HL-60 (cell line): ENCODE data around the gene TMEM270.

Experiments
- DNase-seq, 2 experiments: peaks; one replicate each; pipeline ENCODE4 v3.0.0-alpha.2; 2010 to 2020; ENCODE audit warnings: low read depth in 1 of 2, low spot score in 1 of 2
- H3K27ac ChIP-seq: fragments of 250-450 bp; sonication (Bioruptor Pico); replicated peaks from 2 replicates; pipeline ENCODE4 v1.5.1; 2020; ENCODE audit warnings: mild to moderate bottlenecking, moderate library complexity
- H3K27me3 ChIP-seq: fragments of 250-450 bp; sonication (Bioruptor Pico); 2 replicates; pipeline ENCODE4 v1.5.1; 2021; ENCODE audit warnings: mild to moderate bottlenecking, moderate library complexity; ENCODE audit not compliant: insufficient read depth, poor library complexity, severe bottlenecking
- H3K4me3 ChIP-seq: replicated peaks from 2 replicates; pipeline ENCODE4 v1.5.1; 2011; ENCODE audit warnings: mild to moderate bottlenecking, control low read depth, low read length; ENCODE audit not compliant: insufficient read depth
- CTCF ChIP-seq: IDR thresholded peaks from one replicate; pipeline ENCODE4 v1.5.1; 2011; ENCODE audit warnings: low read length, control low read depth, inconsistent platforms; ENCODE audit not compliant: insufficient read depth
- GABPA ChIP-seq: IDR thresholded peaks from 2 replicates; pipeline ENCODE4 v1.6.1; 2012; ENCODE audit warnings: low read depth
- POLR2AphosphoS5 ChIP-seq: IDR thresholded peaks from 2 replicates; pipeline ENCODE4 v1.6.1; 2012; ENCODE audit warnings: low read depth
- REST ChIP-seq: IDR thresholded peaks from 2 replicates; pipeline ENCODE4 v1.6.1; 2012; ENCODE audit warnings: low read depth; ENCODE audit not compliant: insufficient replicate concordance
- SPI1 ChIP-seq: IDR thresholded peaks from 2 replicates; pipeline ENCODE4 v1.6.1; 2012; ENCODE audit warnings: low read depth, mild to moderate bottlenecking, borderline replicate concordance

The TMEM270 gene

GRCh38 chr7:73901231-73901822, 40.4 kb downstream of the TMEM270 start:
- H3K4me3 ChIP-seq, result no peak overlapping the region
- H3K27me3 ChIP-seq, result no peaks in the 10 kb centered on the region
- TF ChIP-seq POLR2AphosphoS5 (no peak), SPI1 (no peak), CTCF (no peak), REST (no peak), GABPA (no peak)
- no peak overlapping the region for H3K27ac ChIP-seq
- DNase-seq, result no peak

- TF ChIP-seq POLR2AphosphoS5, result no peak
- TF ChIP-seq CTCF, result no peak
- no peak for TF ChIP-seq GABPA
- TF ChIP-seq REST, result no peak
- no peak for TF ChIP-seq SPI1
- Histone ChIP-seq H3K4me3 (no peak overlapping the region), H3K27me3 (no peaks in the 10 kb centered on the region), H3K27ac (no peak overlapping the region)
- DNase-seq, result no peak
Measured at GRCh38 chr7:73901823-73902597, 41.1 kb downstream of the TMEM270 start.

GRCh38 chr7:73903321-73904218, 42.6 kb downstream of the TMEM270 start:
- Histone ChIP-seq H3K4me3 (no peak overlapping the region), H3K27me3 (no peaks in the 10 kb centered on the region), H3K27ac (no peak overlapping the region)
- TF ChIP-seq SPI1, result no peak
- TF ChIP-seq GABPA, result no peak
- no peak for TF ChIP-seq CTCF
- TF ChIP-seq POLR2AphosphoS5, result no peak
- no peak for TF ChIP-seq REST
- DNase-seq, result no peak
